ENCODE results near the gene UBE2I.

The UBE2I gene

GRCh38 chr16:1363501-1364041, 54.1 kb downstream of the UBE2I start:
- peak; percentile 56 to 81 (median 65) for DNase-seq

GRCh38 chr16:1364510-1364909, 55.1 kb downstream of the UBE2I start:
- DNase-seq: no peak

GRCh38 chr16:1366060-1366711, 56.8 kb downstream of the UBE2I start:
- DNase-seq: no peak

GRCh38 chr16:1366712-1367299, 57.4 kb downstream of the UBE2I start:
- DNase-seq: no peak

- DNase-seq: no peak
Observed at GRCh38 chr16:1367486-1368174, 58.2 kb downstream of the UBE2I start.

- DNase-seq: no peak
Observed at GRCh38 chr16:1371054-1371978, 61.9 kb downstream of the UBE2I start.

GRCh38 chr16:1372292-1372950, 63.0 kb downstream of the UBE2I start:
- DNase-seq: no peak

- no peak for DNase-seq
Observed at GRCh38 chr16:1374418-1375297, 65.2 kb downstream of the UBE2I start.

- no peak for DNase-seq
Observed at GRCh38 chr16:1375298-1375640, 65.8 kb downstream of the UBE2I start.

GRCh38 chr16:1375741-1376410, 66.4 kb downstream of the UBE2I start:
- no peak for DNase-seq
